Mammary epithelial cell (primary cell): ENCODE results near the gene DEFB114.

Experiments
- CTCF ChIP-seq, 2 donors: IDR thresholded peaks in 1 of 2; conservative IDR thresholded peaks in 1 of 2; 2 replicates each; pipeline ENCODE4 v1.5.1; 2011 to 2012; ENCODE audit warnings: inconsistent platforms in 2 of 2, low read length in 2 of 2, mild to moderate bottlenecking in 2 of 2, control low read depth in 1 of 2, low read depth in 1 of 2; ENCODE audit not compliant: insufficient read depth in 1 of 2; ENCODE audit errors: extremely low read depth in 1 of 2
- EZH2 ChIP-seq: IDR thresholded peaks from 2 replicates; pipeline ENCODE4 v1.6.1; 2012; ENCODE audit warnings: low read length, inconsistent platforms, borderline replicate concordance

- TF ChIP-seq CTCF (conservative IDR thresholded peaks at IDR 0.05 in 1 of 2, IDR thresholded peaks at IDR 0.05 in 1 of 2; ENCODE audit: extremely low read depth in 1 of 2, insufficient read depth in 1 of 2, low read depth in 1 of 2, low read length in 2 of 2) (no peak), EZH2 (no peak)
These were observed 17.1 kb downstream of the DEFB114 start for GRCh38 chr6:49946835-49947234.
